Endothelial cell (in vitro differentiated cells): ENCODE results near the gene AVPI1. TPM values are rescaled to one million over a fixed set of nuclear protein-coding genes. Genes with fewer than 3 reads are reported as not detected.
"Not testable (repeated sequence)": the region's sequence is repeated elsewhere in the genome, so short reads cannot be mapped to it uniquely, and the experiment has no call there.

Experiments
- DNase-seq: peaks from one replicate; pipeline ENCODE4 v3.0.0; 2021; ENCODE audit warnings: low spot score
- H3K27ac Mint-ChIP-seq: one replicate; pipeline ENCODE4 v1.8.0; 2021; ENCODE audit warnings: mixed read lengths, inconsistent platforms; ENCODE audit not compliant: unreplicated experiment
- H3K27me3 Mint-ChIP-seq: one replicate; pipeline ENCODE4 v1.8.0; 2021; ENCODE audit warnings: mild to moderate bottlenecking, moderate library complexity, mixed read lengths, inconsistent platforms; ENCODE audit not compliant: unreplicated experiment
- H3K36me3 Mint-ChIP-seq: one replicate; pipeline ENCODE4 v1.8.0; 2021; ENCODE audit warnings: mild to moderate bottlenecking, low read depth, mixed read lengths, inconsistent platforms; ENCODE audit not compliant: unreplicated experiment
- H3K4me1 Mint-ChIP-seq: one replicate; pipeline ENCODE4 v1.8.0; 2021; ENCODE audit warnings: mild to moderate bottlenecking, mixed read lengths, inconsistent platforms; ENCODE audit not compliant: unreplicated experiment
- H3K4me3 Mint-ChIP-seq: one replicate; pipeline ENCODE4 v1.8.0; 2021; ENCODE audit warnings: mild to moderate bottlenecking, mixed read lengths, inconsistent platforms; ENCODE audit not compliant: unreplicated experiment
- H3K9me3 Mint-ChIP-seq: one replicate; pipeline ENCODE4 v1.8.0; 2021; ENCODE audit warnings: mixed read lengths, inconsistent platforms; ENCODE audit not compliant: unreplicated experiment
- CTCF ChIP-seq: fragments of 200-600 bp; sonication (generic); IDR thresholded peaks from one replicate; pipeline ENCODE4 v1.5.0; 2021; ENCODE audit warnings: antibody characterized with exemption; ENCODE audit not compliant: unreplicated experiment
- total RNA-seq: library from RNA; stranded (reverse); fragmentation: NEBNext Ultra II Directional; extraction: Animal tissue kit (Norgen Biotek cat#: 25700); gene quantifications from one replicate; pipeline ENCODE4 v1.2.1, GENCODE V29; 2021; ENCODE audit not compliant: unreplicated experiment

AVPI1 gene
- total RNA-seq, 1 donor from 2014 or later, result 0.67 TPM

GRCh38 chr10:97701438-97702069 is 14.5 kb upstream of the AVPI1 start:
- Mint-ChIP-seq H3K4me1 (no peaks in the 10 kb centered on the region), H3K36me3 (no peaks in the 10 kb centered on the region), H3K4me3 (no peak overlapping the region), H3K27ac (no peak overlapping the region), H3K27me3 (no peaks in the 10 kb centered on the region), H3K9me3 (no peaks in the 10 kb centered on the region)
- peak; percentile 42 for TF ChIP-seq CTCF
- peak; percentile 61 for DNase-seq

- H3K27ac Mint-ChIP-seq, H3K27me3 Mint-ChIP-seq: not testable (repeated sequence)
Observed at GRCh38 chr10:97698072-97698655, 11.1 kb upstream of the AVPI1 start.

GRCh38 chr10:97690133-97690532 is 3.1 kb upstream of the AVPI1 start:
- Mint-ChIP-seq H3K4me3 (no peak overlapping the region), H3K9me3 (no peaks in the 10 kb centered on the region), H3K36me3 (no peaks in the 10 kb centered on the region), H3K27me3 (peaks cover 6% of the 10 kb centered on the region), H3K27ac (no peak overlapping the region), H3K4me1 (peaks cover 8% of the 10 kb centered on the region)
- TF ChIP-seq CTCF, result no peak
- no peak for DNase-seq

More at GRCh38 chr10:97698072-97698655, 11.1 kb upstream of the AVPI1 start:
- H3K4me1 Mint-ChIP-seq, DNase-seq, H3K36me3 Mint-ChIP-seq, H3K9me3 Mint-ChIP-seq, H3K4me3 Mint-ChIP-seq: not testable (repeated sequence)

GRCh38 chr10:97689559-97690020 is 2.5 kb upstream of the AVPI1 start:
- H3K36me3 Mint-ChIP-seq, result no peaks in the 10 kb centered on the region
- no peak for TF ChIP-seq CTCF
- H3K9me3 Mint-ChIP-seq, result no peaks in the 10 kb centered on the region
- DNase-seq, result no peak
- H3K27ac Mint-ChIP-seq, result no peak overlapping the region
- H3K4me3 Mint-ChIP-seq, result no peak overlapping the region
- H3K27me3 Mint-ChIP-seq, result peaks cover 6% of the 10 kb centered on the region
- H3K4me1 Mint-ChIP-seq, result peaks cover 8% of the 10 kb centered on the region

GRCh38 chr10:97687785-97688781 is 1.0 kb upstream of the AVPI1 start:
- H3K4me3 Mint-ChIP-seq, result peak overlapping the region; percentile 57
- peak overlapping the region; percentile 32 for H3K27ac Mint-ChIP-seq
- no peaks in the 10 kb centered on the region for H3K9me3 Mint-ChIP-seq
- peaks cover 17% of the 10 kb centered on the region for H3K4me1 Mint-ChIP-seq
- H3K36me3 Mint-ChIP-seq, result no peaks in the 10 kb centered on the region
- no peak for TF ChIP-seq CTCF
- H3K27me3 Mint-ChIP-seq, result peaks cover 6% of the 10 kb centered on the region
- DNase-seq, result no peak
